ENCODE results near the gene ACBD4. TPM values are rescaled to one million over a fixed set of nuclear protein-coding genes. Genes with fewer than 3 reads are reported as not detected.

Gene ACBD4
- total RNA-seq, 1 donor from 2014 or later = 7.1 TPM

Small RNA genes lying within 50 kb of the gene (small RNA-seq; reads per million reads assigned to genes)
- 0.16 reads per million, percentile 9 among the genes with 10 or more reads in this experiment for gene MIR6784 (ENCODE audit: low replicate concordance)

Other genes with a start within 250 kb of the ACBD4 start
- 92.0 TPM for gene EFTUD2, start 236.2 kb upstream of the ACBD4 start, total RNA-seq
- 1.7 TPM for gene GFAP, start 220.2 kb upstream of the ACBD4 start, total RNA-seq
- gene KIF18B, start 187.9 kb upstream of the ACBD4 start, total RNA-seq = 3.6 TPM
- 1.2 TPM for gene C1QL1, start 167.4 kb upstream of the ACBD4 start, total RNA-seq
- gene DCAKD, start 84.1 kb upstream of the ACBD4 start, total RNA-seq = 42.6 TPM
- gene NMT1, start 74.4 kb upstream of the ACBD4 start, total RNA-seq = 75.8 TPM
- 70.9 TPM for gene PLCD3, start 3.2 kb upstream of the ACBD4 start, total RNA-seq
- gene HEXIM1, start 12.8 kb downstream of the ACBD4 start, total RNA-seq = 20.3 TPM
- gene HEXIM2, start 26.2 kb downstream of the ACBD4 start, total RNA-seq = 5.6 TPM
- 8.2 TPM for gene FMNL1, start 86.2 kb downstream of the ACBD4 start, total RNA-seq
- not detected for gene SPATA32, start 126.4 kb downstream of the ACBD4 start, total RNA-seq
- gene MAP3K14, start 181.3 kb downstream of the ACBD4 start, total RNA-seq = 14.6 TPM